ENCODE results near the gene IFNE.
"Not testable (repeated sequence)": the region's sequence is repeated elsewhere in the genome, so short reads cannot be mapped to it uniquely, and the experiment has no call there.

IFNE gene

DNA sequence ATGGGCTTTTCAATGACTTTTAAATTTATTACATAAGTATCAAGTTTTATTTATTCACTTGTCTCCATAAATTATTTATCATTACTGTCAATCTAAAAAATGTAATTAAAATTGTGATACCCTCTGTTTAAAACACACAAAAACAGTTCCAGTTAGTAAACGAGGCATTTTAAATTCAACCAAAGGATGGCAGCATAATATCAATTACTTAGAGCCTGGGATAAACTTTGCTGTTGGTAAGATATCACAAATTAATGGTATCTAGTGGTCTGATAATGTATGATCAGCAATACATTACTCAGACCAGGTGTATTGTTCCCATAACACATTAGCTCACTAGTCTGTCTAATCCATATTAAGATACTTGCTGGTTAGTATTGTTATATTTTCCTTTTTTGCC is 9.6 kb upstream of the IFNE start:
- no peak for DNase-seq (ENCODE audit: low spot score)

DNA sequence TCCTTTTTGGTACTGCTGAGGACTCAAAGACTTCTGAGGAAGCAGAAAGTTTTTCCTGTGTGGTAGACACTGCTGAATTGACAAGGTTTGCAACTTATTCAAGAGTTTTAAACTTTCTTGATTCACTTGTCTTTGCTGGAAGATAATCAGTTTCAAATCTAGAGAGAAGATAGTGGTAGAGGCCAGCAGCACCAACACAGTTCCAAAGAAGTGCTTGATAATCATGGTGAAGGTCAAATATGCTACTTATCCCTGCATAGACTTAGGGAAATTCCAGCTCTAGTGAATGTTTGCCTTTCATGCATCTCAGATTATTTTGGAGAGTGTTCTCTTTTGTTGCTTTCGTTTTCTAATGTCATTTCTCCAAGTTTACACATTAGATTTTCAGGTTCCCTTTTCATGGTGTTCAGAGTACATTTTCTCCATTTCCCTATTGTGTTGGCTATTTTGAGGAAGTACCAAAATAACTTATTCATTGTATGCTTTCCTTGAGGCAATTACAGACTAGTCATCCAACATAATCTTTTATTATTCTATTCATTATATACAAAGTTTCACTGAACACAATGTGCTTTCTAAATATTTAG is 550 bp downstream of the IFNE start:
- DNase-seq (ENCODE audit: low spot score), result peak; percentile 47

DNA sequence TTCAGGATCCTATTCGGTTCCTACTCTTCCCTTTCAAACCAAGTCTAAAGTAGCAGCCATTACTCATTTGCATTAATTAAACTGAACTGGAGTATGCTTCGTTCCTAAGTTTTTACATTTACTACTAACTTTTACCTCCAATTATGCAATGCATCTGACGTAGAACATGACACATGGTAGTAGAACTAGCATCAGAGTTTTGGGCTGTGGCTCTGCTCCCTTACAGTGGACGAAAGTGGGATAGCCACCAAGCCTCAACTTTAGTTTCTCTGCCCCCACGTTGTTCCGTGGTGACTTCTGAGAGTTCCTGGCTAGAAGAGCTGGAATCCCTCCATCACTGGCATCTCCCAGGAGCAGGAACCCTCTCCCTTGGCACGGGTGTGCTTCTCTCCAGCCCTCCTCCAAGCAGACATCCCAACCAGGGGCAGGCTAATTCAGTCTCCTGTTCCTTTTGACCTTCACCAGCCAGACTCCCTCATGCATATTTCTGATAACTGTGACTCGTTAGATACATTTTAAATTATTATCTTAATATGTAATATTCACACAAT is 2.9 kb downstream of the IFNE start:
- no peak for DNase-seq (ENCODE audit: low spot score)

DNA sequence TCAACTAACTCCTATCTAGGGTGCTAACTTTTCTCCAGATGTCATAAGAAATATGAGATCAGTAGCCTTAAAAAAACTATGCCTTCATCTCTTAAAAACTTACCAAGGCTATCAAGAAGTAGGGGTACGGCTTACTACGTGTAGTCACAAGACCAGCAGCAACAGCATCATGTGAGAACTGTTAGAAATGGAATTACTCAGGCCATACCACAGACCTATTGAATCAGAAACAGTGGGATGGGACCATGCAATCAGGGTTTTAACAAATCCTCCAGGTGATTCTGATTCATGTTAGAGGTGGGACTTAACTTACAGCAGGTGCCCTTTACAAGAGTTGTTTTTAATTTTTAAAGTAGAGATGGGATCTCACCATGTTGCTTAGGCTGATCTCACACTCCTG is 4.6 kb downstream of the IFNE start:
- no peak for DNase-seq (ENCODE audit: low spot score)

DNA sequence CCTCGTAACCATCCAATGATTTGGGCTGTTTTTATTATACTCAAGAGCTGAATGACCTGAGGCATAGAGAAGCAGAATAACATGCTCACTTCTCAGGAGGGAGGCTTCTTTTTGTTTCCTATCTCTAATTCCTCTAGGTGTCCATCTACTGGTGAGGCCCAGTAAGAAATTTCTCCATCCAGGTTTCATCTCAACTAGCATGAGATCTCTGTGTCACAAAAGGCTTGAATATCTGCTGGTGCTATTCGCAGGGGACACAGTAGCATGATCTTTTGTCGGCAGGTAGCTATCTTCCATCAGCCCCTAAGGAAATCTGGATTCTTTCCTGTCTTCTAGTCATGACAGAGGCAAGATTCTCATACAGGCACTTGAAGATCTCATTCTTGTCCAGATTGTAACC is 8.9 kb downstream of the IFNE start:
- DNase-seq (ENCODE audit: low spot score), result no peak

DNA sequence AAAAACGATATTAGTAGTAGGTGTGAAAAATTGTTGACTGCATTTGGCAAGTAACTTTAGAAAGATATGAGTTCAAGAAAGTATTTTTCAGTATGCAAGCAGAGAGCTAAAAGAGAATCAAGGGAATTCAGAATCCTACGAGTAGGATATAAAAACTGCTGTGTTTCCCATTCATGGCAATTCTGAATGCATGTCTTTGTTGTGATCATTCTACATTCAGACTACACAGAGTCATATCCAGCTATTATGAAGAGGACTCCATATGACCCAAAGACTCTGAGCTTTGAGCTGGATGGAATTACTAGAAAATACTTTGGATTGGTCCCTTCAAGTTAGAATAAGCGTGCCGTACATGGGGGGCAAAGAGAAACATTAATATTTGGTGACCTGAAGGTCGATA is 12.0 kb downstream of the IFNE start:
- DNase-seq (ENCODE audit: low spot score), result peak; percentile 58

DNA sequence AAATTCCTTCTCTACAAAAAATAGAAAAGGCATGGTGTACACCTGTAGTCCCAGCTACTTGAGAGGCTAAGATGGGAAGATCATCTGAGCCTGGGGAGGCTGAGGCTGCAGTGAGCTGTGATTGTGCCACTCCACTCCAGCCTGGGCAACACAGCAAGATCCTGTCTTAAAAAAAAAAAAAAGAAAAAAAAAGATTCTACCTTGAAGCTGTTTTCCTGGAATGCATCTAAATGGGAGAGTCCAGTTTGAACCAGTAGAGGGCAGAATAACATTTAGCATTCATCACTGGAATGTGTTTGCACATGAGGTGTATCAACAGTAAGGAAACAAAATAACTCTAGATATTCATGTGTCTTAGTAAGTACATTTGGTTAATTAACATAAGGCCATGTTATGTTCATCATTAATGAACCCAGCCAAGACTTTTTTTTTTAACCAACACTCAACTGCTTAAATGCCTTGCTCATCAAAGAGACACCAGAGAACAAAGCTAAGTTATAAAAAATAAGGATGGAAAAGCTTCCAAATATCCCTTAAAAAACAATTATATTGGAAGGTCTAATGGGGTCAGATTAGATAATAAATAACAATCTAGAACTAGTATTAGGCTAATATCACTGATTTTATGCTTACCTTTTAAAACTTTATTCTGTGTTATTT is 16.1 kb downstream of the IFNE start:
- DNase-seq (ENCODE audit: low spot score), result peak; percentile 26

DNA sequence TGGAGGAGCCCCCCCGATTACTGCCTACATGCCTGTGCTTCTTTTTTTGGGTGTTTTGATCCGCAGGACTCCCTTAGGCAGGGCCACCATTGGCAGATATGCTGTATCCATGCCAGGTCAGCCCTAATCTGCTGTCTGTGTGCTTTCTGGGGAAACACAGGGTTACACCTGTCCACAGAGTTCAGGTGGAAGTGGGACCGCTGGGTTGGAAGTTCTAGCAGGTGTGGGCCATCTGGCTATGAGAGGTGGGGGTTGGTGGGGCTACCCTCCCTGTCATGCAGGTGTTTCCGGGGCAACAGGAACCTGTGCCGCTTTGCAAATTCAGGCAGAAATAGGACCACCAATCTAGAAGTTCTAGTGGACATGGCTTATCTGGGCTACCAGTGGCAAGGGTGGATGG is 17.0 kb downstream of the IFNE start:
- DNase-seq (ENCODE audit: low spot score), result no peak

DNA sequence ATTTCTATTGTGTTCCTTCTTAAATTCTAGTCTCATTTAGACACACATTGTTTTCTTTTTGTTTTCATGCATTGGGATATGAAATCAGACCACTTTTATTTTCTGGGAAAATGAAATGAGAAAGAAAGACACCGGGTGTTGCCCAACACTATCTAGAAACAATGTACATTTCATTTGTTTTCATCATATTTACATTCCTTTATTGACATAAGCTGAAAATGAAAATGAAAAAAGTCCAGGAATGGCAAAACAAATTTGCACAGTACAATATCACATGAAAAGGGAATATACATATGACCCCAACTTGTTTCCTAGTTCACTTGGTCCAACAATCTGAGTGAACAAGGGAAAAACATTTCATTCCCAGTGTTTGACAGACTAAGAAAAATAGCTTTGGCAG is 20.7 kb downstream of the IFNE start:
- no peak for DNase-seq (ENCODE audit: low spot score)

DNA sequence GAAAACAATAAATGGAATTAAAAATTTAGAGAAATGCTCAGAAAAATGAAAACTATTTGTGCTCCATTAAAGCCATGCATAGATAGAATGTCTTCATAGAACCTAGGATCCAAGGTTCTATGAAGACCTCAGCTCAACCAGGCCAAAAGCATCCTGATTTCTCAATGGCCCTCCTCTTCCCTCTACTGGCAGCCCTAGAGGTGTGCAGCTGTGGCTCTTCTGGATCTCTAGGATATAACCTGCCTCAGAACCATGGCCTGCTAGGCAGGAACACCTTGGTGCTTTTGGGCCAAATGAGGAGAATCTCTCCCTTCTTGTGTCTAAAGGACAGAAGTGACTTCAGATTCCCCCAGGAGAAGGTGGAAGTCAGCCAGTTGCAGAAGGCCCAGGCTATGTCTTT is 26.8 kb downstream of the IFNE start:
- DNase-seq (ENCODE audit: low spot score), result peak; percentile 50

DNA sequence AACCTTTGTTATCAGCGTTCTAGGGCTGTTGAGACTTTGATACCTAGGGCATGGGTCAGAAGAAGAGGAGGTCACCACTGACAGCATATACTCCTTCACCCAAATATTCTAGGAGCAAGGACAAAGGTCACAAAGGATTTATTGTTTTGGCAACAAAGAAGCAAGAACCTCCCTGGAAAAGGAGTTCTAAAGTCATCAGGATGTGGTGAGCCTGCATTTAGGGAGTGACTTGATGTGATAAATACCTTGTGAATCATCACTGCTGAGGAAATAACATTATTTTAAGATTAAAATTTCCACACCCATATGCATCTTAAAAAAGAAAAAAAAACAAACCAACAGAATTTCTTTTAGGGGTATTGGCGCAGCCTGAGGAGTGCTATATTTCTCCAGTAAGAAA is 28.0 kb downstream of the IFNE start:
- DNase-seq (ENCODE audit: low spot score), result no peak

DNA sequence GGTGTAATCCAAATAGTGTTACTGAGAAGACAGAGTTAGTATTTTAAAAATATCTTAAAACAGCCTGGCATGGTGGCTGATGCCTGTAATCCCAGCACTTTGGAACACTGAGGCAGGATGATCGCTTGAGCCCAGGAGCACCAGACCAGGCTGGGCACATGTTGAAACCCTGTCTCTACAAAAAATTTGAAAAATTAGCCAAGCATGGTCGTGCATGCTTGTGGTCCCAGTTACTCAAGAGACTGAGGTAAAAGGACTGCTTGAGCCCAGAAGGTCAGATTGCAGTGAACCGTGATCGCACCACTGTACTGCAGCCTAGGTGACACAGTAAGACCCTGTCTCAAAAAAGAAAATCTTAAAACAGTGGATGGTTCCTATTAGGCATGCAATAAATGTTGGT is 29.4 kb downstream of the IFNE start:
- no peak for DNase-seq (ENCODE audit: low spot score)

DNA sequence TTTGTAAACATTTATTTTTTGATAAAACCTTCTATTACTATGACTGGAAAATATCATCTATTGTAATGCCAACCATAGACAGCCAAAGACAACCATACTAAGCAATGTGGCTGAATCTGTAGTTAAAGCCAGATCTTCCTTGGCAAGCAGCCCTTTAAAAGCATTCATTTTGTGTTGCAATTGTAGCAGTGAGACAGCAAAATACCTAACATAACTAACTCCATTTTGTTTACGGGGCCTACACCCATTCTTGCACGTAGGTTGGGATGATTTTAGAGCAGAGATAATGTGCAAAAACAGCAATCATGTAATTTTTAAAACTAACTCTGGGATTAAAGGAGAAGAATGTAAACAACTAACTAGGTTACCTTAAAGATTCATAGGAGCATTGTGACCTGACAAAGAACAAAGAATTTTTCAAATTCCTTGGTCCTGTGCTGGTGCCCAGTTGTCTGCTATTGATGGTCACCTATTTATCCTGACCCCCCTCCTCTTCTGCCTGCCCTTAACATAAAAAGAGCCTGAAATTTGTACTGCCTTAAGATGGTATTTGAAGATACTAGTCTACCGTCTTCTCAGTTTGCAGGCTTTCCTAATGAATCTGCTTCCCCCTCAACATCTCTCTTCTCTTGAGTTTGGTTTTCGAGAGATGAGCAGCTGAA is 31.2 kb downstream of the IFNE start:
- no peak for DNase-seq (ENCODE audit: low spot score)

DNA sequence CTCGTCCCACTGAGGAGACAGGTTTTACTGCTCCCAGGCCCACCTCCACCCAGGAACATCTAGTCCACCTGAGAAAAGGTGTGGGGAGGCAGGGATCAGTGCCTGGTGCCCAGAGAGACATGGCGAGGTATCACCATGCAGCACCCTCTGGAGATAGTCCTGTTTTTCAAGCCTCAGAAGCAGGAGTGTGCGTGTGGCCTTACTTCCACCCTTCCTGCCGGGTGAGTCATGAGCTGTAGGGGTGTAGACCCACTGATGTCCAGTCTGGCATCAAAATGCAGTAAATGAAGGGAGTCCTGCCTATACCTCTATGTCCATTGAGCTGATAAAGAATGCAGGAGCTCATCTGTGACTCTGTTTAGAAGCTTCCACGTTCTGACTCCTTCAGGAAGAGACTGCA is 32.8 kb downstream of the IFNE start:
- not testable (repeated sequence) for DNase-seq (ENCODE audit: low spot score)

DNA sequence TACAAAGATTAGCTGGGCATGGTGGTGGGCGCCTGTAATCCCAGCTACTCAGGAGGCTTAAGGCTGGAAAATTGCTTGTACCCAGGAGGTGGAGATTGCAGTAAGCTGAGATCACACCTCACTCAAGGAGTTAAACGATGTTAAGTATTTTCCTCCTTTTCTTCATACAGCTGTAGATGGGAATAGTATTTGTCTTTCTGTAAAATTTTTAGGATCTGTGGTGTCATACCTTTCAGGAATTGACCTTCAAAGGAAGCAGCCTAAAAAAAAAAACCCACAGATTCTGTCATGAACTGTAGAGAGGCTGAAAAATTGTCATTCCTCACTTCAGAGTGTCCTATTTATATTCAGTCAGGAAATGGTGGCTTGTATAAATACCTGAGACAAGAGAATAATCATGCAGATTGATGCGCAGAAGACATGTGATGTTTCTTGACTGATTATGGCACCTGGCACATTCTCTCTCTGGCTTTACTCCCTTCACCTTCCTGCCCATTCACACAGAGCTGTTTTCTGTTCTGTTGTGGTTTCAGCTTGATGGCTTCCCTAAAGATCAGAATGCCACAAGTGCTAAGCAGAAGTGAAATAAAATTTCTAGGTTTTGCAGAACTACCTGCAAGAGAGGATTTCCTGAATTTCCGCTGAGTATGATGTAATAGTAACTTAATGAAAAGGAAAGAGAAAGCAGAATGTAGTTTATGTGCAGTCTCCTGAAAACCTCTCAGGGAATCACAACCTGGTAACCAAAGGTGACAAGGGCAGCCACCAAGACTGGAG is 38.1 kb downstream of the IFNE start:
- DNase-seq (ENCODE audit: low spot score), result no peak

DNA sequence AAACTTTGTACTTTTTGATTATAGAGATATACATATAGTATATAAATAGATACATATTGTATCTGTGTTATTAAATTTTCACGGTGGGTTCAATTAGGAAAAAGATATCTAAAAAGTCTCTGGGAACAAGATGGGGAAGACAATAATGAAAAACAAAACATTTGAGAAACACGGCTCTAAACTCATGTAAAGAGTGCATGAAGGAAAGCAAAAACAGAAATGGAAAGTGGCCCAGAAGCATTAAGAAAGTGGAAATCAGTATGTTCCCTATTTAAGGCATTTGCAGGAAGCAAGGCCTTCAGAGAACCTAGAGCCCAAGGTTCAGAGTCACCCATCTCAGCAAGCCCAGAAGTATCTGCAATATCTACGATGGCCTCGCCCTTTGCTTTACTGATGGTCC is 42.0 kb downstream of the IFNE start, which contains the start of gene IFNA1:
IFNA1 (plus strand) TSS at position 301 of the 400 bp plus-strand sequence; CDS start at position 370, 69 bp downstream.
- no peak for DNase-seq (ENCODE audit: low spot score)

DNA sequence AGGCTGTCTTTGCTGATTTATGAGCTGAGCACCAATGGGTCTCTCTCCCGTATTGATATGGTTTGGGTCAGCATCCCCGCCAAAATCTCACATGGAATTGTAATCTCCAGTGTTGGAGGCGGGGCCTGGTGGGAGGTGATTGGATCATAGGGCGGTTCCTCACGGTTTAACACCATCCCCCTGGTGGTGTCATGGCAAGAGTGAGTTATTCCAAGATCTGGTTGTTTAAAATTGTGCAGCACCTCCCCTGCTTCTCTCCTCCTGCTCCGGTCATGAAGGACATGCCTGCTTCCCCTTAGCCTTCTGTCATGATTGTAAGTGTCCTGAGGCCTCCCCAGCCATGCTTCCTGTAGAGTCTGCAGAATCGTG is 47.1 kb downstream of the IFNE start:
- not testable (repeated sequence) for DNase-seq (ENCODE audit: low spot score)

DNA sequence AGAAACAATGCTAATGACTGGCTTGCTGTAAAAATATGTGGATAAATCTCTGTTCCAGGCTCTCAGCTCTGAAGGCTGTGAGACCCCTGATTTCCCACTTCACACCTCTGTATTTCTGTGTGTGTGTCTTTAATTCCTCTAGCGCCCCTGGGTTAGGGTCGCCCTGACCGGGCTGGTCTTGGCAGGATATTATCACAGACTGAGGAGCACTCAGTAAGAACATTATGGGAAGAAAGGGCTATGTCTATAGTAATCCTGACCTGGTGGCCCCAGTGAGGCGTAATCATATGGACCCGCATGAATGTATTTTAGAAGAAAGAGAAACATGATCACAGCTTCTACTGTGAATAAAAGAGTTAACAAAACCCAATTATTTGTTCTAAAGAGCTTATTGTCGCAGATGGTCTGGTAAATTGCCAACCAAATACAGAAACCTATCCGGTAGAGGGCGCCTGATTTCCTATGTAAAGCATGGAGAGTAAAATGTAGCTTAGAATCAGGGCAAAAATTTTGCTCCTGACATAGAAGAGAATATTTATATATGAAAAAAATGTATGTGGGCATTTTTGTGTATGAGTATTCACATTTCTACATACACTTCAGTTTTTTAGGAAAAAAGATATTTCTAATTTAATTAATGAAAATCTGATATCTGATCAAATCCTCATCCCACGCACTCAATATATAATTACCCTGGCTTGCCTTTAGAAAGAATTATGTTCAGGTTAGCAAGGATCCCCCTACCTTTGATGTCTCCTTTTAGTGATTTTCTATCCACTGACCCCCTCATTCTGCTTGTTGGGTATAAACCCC is 47.7 kb downstream of the IFNE start:
- DNase-seq (ENCODE audit: low spot score), result peak; percentile 78

DNA sequence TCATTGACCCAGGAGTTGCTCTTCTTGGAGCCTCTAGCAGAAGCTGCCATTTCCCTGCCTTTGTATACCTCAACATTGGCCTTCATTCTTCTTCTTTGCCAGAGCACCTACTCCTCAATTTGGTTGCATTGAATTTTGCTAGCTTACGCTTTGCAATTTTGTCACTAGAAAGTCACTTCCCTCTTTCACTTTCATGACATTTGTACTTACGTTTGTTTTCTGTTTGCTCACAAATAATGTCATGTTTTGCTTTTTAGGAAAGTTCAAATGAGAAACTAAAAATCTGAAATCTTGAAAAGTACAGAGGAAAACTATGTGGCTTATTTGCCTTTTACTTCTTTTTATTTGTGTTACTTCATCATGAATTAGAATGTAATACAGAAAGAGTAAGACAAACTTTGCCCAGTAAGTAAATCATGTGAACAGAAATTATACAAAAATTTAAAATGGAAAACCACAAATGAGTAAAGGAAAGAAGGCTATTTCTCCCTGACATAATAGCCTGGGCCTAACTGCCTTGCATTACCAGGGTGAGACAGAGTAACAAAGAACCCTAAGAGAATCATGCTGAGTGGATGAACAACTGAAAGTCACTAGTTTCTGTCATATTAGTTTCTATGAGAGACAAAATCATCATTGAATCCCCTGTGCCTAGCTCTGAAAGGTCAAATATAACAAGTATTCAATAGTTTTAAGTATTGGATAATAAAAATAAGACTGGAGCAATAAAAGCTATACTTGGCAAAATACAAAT is 49.3 kb downstream of the IFNE start:
- DNase-seq (ENCODE audit: low spot score), result peak; percentile 30
